HG03460 (cell line): Measurements from ENCODE around the gene INTS12.
A peak's percentile ranks its signal among the peaks of the same experiment; 100 is the strongest.
"Not testable (repeated sequence)": the region's sequence is repeated elsewhere in the genome, so short reads cannot be mapped to it uniquely, and the experiment has no call there.

ENCODE experiments used
- ATAC-seq: cut with Tn5 transposase; IDR thresholded peaks from one replicate; pipeline ENCODE4 v1.9.1; 2021; ENCODE audit not compliant: unreplicated experiment

Gene INTS12, protein sequence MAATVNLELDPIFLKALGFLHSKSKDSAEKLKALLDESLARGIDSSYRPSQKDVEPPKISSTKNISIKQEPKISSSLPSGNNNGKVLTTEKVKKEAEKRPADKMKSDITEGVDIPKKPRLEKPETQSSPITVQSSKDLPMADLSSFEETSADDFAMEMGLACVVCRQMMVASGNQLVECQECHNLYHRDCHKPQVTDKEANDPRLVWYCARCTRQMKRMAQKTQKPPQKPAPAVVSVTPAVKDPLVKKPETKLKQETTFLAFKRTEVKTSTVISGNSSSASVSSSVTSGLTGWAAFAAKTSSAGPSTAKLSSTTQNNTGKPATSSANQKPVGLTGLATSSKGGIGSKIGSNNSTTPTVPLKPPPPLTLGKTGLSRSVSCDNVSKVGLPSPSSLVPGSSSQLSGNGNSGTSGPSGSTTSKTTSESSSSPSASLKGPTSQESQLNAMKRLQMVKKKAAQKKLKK

GRCh38 chr4:105708181-105709080 is at the start of gene INTS12, which contains the start of gene GSTCD:
TSS of gene INTS12 (minus strand) at chr4:105708689. CDS start at chr4:105700005, 8,684 bp downstream.
TSS of gene GSTCD (plus strand) at chr4:105708784. CDS start at chr4:105717614, 8,830 bp downstream.
- peak; percentile 71 for ATAC-seq

GRCh38 chr4:105755375-105755774 is 46.9 kb upstream of the INTS12 start:
- ATAC-seq: no peak

DNA sequence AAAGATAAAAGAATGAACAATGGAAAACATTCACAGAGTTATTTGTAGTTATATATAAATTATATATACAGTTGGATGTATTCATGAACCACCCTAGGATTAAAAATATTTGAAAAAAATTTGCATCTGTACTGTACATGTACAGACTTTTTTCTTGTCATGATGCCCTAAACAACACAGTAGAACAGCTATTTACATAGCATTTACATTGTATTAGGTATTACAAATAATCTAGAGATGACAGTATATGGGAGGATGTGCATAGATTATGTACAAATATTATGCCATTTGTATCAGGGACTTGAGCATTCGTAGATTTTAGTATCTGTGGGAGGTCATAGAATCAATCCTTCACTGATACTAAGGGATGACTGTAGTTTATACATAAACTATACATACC is 44.9 kb upstream of the INTS12 start:
- no peak for ATAC-seq

DNA sequence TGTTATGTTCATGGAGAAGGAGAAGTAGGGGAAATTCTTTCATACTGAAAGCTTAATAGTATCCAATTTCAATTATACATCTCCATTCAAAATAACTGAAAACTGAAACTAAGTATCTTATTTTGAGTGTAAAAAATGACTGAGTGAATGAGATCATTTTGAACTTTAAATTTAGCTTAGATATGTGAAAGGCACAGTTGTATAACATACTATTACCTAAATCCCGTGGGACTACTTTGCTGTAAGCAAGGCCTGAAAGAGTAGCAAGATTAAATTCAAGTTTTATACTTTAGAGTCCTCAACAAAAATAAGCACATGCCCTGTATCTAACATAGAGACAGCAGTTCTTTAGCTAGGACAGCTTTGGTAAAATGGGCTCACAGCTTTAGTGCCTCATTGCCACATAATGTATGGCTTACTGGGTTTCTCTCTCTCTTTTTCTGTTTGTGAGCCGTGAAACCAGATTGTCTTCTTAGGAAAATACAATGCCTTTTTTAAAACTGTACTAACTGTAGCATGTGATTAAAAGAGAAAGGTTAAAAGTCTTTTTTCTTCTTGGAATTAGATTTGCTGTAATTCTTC is 43.3 kb upstream of the INTS12 start:
- ATAC-seq: no peak

DNA sequence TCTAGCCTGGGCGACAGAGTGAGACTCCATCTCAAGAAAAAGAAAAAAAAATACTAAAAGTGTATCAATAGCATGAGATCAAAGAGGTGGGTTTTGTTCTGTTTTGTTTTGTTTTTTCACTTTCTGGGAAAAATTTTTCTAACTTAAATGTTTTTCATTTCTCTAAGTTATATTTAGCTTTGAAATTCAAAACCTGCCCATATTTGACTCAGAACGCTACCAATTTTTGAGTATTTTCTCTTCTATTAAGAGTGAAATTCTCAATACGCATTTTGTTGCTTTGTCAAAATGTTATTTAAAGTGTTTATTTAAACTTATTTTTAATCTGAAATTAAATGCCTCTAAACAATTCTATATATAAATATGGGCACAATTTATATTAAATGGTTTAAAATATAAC is 39.7 kb upstream of the INTS12 start:
- no peak for ATAC-seq

DNA sequence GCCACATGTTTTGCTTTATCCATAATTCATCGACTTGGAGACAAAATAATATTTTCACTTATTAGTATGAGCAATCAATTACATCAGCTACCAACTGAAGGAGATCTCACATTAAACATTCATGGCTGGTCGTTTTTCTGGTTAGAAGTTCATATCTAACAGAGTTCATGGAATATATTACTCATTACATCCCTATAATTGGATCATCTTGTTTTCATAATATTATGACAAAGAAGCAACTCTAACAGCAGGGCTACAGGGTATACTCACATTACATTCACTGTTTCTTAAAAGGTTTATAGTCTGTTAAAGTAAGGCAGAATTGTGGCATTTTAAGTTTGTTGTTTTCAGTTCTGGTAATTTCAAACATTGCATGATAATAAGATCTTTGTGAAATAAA is 33.1 kb upstream of the INTS12 start:
- ATAC-seq: no peak

- not testable (repeated sequence) for ATAC-seq
These were observed 26.7 kb upstream of the INTS12 start for GRCh38 chr4:105735217-105735616.

GRCh38 chr4:105729895-105730294 is 21.4 kb upstream of the INTS12 start:
- ATAC-seq: not testable (repeated sequence)

- ATAC-seq: no peak
These were observed 17.1 kb upstream of the INTS12 start for GRCh38 chr4:105725623-105726022.

DNA sequence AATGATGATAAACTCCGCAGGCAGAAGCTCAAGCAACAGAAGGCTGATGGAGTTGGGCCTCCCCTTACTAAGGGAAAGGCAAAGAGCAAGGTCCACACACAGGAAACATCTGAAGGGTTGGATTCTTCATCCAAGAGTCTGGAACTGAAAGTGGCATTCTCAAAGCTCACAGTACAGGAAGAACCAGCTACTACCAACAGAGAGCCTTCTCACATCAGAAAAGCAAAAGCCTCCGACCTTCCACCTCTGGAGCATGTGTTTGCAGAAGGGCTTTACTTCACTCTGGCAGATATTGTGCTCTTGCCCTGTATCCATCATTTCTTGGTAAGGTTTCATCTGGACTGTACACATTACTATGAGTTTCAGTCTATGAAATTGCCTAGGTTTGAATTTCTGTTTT is 10.7 kb upstream of the INTS12 start:
- no peak for ATAC-seq

DNA sequence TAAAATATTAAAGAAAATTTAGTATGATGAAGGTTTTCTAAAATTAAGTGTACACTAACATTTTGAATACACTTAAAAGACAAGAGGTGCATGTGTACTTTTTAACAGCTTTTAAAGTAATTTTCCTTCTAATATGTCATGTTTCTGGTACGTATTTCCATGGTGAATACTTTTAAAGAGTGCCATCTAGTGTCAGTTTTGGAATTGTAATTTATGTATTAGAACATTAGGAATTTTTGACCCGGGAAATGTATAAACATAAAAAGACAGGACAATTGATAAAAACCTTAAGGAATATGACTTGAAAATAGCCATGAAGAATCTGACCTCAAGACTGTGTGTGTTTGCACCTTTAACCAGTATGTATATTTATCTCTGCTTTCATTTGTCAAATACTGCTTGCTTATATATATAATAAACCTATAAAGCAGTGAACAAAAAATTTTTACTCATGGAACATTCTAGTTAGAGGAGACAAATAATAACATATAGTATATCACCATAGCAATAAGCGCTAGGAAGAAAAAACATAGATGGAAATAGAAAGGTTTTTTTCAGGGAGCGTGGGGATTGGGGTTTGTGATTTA is 7.3 kb upstream of the INTS12 start:
- ATAC-seq: no peak

GRCh38 chr4:105714932-105715331 is 6.4 kb upstream of the INTS12 start:
- no peak for ATAC-seq

GRCh38 chr4:105714071-105714521 is 5.6 kb upstream of the INTS12 start:
- ATAC-seq: peak; percentile 55

DNA sequence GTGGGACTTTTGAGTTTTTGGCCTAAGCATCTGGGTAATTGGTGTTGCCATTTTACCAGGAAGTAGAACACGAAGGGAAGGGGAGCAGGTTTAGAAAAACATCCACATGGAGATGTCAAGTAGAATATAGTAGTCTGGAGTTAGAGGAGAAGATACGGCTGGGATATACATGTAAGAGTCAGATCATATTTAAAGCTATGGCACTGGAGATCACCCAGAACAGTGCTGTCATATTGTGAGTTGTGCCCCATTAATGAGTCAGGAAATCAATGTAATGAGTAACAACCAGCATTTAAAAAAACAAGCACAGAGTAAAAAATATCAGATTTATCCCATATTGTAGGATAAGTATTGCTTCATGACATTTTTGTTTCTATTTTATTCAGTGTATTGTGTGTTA is 4.3 kb upstream of the INTS12 start:
- no peak for ATAC-seq

GRCh38 chr4:105710678-105711077 is 2.2 kb upstream of the INTS12 start:
- no peak for ATAC-seq

- ATAC-seq: no peak
These were observed 1.6 kb upstream of the INTS12 start for GRCh38 chr4:105710012-105710600.

- ATAC-seq: peak; percentile 34
These were observed 577 bp upstream of the INTS12 start for GRCh38 chr4:105709081-105709450.

DNA sequence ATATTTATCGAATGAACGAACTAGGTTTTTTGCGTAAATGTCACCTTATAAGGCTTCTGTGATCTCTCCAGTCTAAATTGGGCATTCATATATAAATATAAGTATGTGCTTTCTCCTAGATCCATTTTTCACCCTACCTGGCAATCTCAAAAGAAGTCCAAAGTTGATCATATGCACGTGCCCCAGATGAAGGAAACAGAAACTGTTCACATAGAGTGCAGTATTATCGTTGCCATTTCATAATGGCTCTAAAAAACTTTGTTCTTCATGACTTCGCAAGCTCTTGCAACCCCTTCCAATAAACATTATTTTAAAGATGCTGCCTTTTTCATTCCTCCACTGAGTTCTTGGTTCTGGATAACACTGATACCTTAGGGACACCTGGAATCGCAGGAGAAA is 708 bp downstream of the INTS12 start:
- ATAC-seq: no peak

DNA sequence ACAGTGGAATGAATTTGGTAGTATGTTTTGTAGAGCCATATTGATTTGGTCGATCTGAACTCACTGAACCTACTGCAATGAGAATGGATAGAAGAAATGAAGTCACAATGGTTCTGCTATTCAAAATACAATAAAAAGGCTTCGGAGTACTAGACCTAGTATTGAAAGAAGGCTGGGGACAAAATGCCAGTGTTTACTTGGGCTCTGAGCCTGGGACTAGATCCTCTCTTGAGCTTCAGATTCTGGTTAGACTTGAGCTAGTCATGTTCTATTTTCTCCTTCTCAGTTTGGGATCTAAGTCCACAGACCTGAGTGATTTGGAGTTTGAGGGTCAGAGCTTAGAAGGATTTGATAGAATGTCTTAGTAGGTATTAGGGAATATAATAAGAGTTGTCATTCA is 9.9 kb downstream of the INTS12 start:
- ATAC-seq: no peak

DNA sequence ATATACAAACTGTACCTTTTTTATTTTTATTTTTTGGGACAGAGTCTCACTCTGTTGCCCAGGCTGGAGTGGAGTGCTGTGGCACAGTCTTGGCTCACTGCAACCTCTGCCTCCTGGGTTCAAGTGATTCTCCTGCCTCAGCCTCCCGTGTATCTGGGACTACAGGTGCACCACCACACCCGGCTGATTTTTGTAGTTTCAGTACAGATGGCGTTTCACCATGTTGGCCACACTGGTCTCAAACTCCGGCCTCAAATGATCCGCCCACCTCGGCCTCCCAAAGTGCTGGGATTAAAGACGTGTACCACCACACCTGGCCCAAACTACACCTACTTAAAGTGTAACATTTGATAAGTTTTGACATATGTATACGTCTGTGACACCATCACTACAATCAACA is 12.7 kb downstream of the INTS12 start:
- ATAC-seq: not testable (repeated sequence)

- not testable (repeated sequence) for ATAC-seq
These were observed 13.7 kb downstream of the INTS12 start for GRCh38 chr4:105694812-105695211.
